Lower leg skin (tissue), 4 donors: ENCODE results near the gene DTWD2. TPM values are rescaled to one million over a fixed set of nuclear protein-coding genes. Genes with fewer than 3 reads are reported as not detected.
"Not testable (repeated sequence)": the region's sequence is repeated elsewhere in the genome, so short reads cannot be mapped to it uniquely, and the experiment has no call there.

ENCODE experiments used
- DNase-seq, 2 donors: peaks; one replicate each; pipeline ENCODE4 v3.0.0-alpha.2; 2019; ENCODE audit warnings: low spot score in 2 of 2
- H3K4me3 ChIP-seq: fragments of 200-600 bp; sonication (generic); 2 replicates; pipeline ENCODE4 v1.5.1; 2017; ENCODE audit warnings: mild to moderate bottlenecking, low read depth; ENCODE audit not compliant: poor library complexity, severe bottlenecking
- CTCF ChIP-seq, 3 donors: fragments of 450-650 bp; IDR thresholded peaks; one replicate each; pipeline ENCODE4 v1.5.1; 2016; ENCODE audit warnings: antibody characterized with exemption in 3 of 3, mild to moderate bottlenecking in 3 of 3, moderate library complexity in 2 of 3
- POLR2A ChIP-seq, 2 donors: fragments of 450-650 bp; IDR thresholded peaks; one replicate each; pipeline ENCODE4 v1.6.1; 2016 to 2017; ENCODE audit warnings: antibody characterized with exemption in 2 of 2, mild to moderate bottlenecking in 1 of 2, moderate library complexity in 1 of 2
- WGBS, 2 donors: methylation state at CpG; one replicate each; pipeline ENCODE4 v1.1.5; 2018; 5-methylcytosine and 5-hydroxymethylcytosine counted together
- intact Hi-C: fragments of 100-400 bp; cut with DNase I; formaldehyde crosslinking; loops from one replicate; pipeline ENCODE4 v1.15.0; 2023; ENCODE audit warnings: low total_unique reads
- total RNA-seq, 4 donors: library from RNA; depleted of rRNA; stranded (reverse); fragments of >200 nt; gene quantifications; one replicate each; pipeline ENCODE4 v1.1.0, GENCODE V29; 2016

Gene DTWD2
- total RNA-seq, 4 donors from 2014 or later = 4.8 to 15.6 (median 9.4) TPM

DNA sequence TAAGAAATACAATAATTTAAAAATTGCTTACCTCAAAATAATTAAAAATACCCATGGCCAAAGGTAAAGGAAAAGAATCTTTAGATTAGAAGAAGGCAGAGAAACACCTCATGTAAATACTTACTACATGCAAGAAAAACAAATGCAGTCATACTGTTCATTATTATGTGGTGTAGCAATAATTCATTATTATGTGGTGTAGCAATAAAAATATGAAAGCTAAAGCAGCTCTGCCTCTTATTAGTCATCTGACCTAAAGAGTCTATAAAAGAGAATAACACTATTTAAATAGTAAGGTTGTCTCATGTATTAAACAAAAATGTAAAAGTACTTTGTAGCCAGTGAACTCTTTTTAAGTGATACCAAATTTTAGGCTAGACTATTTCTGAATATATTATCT, 6.6 kb downstream of the DTWD2 start:
- intact Hi-C loops = no loop called here
- TF ChIP-seq CTCF (IDR thresholded peaks at IDR 0.05) = no peak
- no peak for TF ChIP-seq POLR2A (IDR thresholded peaks at IDR 0.05)
- DNase-seq = no peak
- no peak overlapping the region for H3K4me3 ChIP-seq

DNA sequence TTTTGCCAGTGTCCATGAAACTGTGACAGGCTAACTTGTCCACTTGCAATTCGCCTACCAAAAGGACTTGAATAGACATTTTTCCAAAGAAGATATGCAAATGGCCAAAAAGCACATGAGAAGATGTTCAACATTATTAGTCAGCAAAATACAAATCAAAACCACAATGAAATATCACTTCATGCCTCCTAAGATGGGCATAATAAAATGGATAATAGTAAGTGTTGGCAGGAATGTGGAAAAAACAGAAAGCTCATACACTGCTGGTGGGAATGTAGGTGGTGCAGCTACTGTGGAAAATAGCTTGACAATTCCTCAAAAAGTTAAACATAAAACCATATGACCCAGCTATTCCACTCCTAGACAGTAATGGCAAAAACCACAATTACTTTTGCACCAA, 7.9 kb downstream of the DTWD2 start:
- 97% methylated on average over 1 of the region's 1 CpG for WGBS, 2 donors
- intact Hi-C loops = no loop called here
- no peak overlapping the region for H3K4me3 ChIP-seq
- TF ChIP-seq CTCF (IDR thresholded peaks at IDR 0.05) (no peak), POLR2A (IDR thresholded peaks at IDR 0.05) (no peak)
- DNase-seq = no peak

DNA sequence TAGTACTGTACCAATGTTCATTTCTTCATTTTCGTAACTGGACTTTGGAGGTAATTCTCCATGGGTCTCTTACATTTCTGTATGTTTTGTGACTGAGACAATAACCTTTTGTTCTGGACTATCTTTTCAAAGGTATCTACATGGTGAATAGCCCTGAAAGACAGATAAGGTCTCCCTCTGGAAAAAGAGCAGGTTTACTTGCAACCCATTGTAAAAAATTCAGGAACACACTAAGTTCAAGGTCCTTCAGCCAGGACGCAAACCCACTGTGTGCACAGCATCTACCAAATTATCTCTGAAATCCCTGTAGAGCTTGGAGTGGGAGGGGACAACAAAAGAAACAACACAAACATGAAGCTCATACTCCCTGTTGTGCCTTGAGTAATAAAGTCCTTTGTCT, 8.3 kb downstream of the DTWD2 start:
- TF ChIP-seq POLR2A (IDR thresholded peaks at IDR 0.05) (no peak), CTCF (IDR thresholded peaks at IDR 0.05) (no peak)
- H3K4me3 ChIP-seq = no peak overlapping the region
- no peak for DNase-seq
- 47 to 78% methylated on average over 2 of the region's 2 CpGs for WGBS, 2 donors
- intact Hi-C loops = no loop called here

GRCh38 chr5:118973779-118974445, 14.4 kb downstream of the DTWD2 start:
- intact Hi-C loops, H3K4me3 ChIP-seq, DNase-seq: not testable (repeated sequence)
- 93 to 97% methylated on average over 23 of the region's 23 CpGs for WGBS, 2 donors

DNA sequence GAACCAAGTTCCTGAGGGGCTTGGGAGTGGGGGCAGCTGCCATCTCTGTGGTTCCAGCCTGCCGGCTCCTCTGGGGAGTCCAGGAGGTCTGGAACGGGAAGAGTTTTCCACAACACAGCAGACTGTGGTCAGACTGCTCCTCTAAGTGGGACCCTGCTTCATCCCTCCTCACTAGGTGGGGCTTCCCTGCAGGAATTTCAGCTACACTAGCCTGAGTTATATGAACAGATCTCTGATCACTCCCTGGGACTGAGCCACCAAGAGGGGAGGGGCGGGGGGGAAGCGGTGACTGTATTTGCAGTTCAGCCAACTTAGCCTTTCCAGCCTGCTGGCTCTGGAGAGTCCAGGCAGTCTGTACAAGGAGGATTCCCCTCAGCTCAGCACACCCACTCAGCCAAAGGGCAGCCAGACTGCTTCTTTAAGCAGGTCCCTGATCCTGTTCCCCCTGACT, 19.4 kb downstream of the DTWD2 start:
- DNase-seq = no peak
- WGBS, 2 donors = 56 to 71% methylated on average over 3 to 4 of the region's 4 CpGs
- no peak overlapping the region for H3K4me3 ChIP-seq
- TF ChIP-seq CTCF (IDR thresholded peaks at IDR 0.05) (no peak), POLR2A (IDR thresholded peaks at IDR 0.05) (no peak)
- intact Hi-C loops = no loop called here

DNA sequence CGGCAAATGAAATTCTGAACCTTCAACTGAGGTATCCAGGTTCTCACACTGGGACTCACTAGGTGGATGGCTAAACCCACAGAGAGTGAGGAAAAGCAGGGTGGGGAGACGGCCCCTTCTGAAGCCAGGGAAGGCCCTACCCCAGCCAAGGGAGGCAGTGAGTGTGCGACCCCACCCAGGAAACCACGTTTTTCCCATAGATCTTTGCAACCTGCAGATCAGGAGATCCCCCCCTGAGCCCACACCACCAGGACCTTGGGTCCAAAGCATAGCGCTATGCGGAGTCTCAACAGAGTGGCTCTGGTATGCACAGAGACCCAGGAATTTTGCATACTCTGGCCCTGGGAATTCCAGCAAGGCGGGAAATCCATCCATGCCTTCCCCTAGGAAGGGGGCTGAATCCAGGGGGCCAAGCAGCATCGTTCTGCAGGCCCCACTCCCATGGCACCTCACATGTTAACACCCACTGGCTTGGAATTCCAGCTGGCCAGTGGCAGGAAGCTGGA, 19.9 kb downstream of the DTWD2 start:
- no peak for DNase-seq
- no peak overlapping the region for H3K4me3 ChIP-seq
- intact Hi-C loops = no loop called here
- 85 to 94% methylated on average over 8 of the region's 8 CpGs for WGBS, 2 donors
- no peak for TF ChIP-seq CTCF (IDR thresholded peaks at IDR 0.05)
- TF ChIP-seq POLR2A (IDR thresholded peaks at IDR 0.05) = no peak
